ENCODE data around the gene RPS19BP1.

RPS19BP1 gene

DNA sequence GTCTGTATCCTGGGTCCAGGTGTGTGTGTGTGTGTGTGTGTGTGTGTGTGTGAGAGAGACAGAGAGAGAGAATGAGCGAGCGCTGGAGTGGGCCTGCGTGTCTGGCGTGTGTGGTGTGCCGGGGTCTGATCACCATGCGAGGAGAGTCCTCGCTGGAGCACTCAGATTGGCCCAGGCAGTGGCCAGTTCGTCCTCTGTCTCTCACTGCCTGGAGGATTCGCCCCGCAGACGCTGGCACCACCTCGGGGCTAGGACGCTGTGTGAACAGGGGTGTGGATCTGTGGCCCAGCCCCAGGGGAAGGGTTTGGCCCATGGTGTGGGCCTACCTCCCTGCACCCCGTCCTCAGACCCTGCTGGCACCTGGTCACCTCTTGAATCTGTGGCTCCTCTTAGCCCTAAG lies 26.4 kb upstream of the RPS19BP1 start:
- DNase-seq, result no peak

DNA sequence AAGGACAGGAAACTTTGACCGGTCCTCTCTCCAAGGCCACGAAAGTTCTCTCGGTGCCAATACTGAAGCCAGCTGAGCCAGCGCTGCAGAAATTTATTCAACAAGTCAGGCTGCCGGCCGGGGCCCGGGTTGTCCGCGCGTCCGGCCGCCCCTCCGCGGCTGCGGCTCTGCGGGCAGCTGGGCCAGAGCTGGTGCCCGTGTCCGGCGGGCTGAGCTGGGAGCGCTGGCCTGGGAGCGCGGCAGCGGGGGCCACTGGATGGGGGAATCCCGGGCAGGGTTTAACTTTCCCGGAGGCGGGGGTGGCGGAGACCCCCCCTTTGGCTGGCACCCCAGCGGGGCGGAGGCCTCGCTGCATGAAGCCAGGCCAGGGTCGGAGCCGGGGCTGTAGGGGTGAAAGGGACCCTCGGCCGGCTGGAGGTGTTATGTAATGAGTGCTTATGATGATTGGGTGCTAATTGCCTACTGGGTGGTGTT lies 25.7 kb upstream of the RPS19BP1 start:
- no peak for DNase-seq

DNA sequence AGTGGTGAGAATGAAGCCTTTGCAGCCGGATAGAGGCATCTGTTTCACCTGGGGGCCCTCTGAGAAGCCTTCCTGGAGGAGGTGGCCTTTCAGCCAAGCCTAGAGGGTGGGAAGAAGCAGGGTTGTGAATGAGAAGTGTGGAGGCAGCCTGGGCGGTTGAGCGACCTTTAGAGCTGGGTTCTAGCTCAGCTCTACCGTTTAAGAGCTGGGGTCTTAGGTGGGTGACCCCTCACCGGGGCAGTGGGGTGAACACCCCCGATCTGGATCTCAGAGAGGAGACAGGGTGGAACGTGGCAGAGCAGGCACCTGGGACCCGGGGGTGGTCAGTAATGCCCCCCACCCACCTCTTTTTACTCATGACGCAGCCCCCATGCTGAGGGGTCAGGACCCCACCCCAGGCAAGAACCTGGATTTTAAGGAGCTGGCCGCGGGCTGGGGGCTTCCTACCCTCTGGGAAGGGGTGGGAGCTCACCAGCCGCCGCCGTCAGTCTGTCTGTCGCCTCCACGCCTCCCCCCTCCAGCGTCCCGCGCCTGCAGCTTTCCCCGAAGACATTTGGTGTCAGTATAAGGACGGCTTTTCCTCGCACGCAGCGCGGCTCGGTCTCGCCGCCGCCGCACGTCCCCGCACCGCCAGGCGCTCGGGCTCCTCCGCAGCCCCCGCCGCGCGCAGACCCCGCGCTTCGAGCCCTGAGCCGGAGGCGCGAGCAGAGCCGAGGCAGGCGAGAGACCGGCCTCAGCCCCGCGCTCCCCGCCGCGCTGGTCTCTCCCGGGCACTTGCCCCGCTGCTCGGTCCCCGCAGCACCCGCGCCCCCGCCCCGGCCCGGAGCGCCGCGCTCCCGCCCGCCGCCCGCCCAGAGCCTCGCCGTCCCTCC lies 24.7 kb upstream of the RPS19BP1 start:
- peak; percentile 52 for DNase-seq

DNA sequence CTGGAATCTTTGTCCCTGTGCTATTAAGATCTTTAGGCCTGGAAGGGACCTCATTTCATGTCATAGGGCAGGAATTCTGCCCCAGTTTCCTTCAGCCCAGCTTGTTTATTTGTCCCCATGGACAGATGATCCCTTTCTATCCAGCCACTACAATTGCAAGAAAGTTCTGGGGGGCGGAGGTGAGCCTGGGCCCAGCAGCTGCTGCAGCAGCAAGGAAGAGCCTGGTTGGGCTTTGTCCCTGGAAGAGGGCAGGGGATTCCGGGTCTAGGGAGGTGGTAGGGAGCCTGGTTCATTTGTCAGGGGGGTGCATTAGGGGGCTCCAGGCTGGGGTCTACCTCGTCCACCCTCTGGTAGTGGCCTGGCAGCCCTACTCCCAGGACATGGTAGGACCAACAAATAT lies 21.6 kb upstream of the RPS19BP1 start:
- no peak for DNase-seq

DNA sequence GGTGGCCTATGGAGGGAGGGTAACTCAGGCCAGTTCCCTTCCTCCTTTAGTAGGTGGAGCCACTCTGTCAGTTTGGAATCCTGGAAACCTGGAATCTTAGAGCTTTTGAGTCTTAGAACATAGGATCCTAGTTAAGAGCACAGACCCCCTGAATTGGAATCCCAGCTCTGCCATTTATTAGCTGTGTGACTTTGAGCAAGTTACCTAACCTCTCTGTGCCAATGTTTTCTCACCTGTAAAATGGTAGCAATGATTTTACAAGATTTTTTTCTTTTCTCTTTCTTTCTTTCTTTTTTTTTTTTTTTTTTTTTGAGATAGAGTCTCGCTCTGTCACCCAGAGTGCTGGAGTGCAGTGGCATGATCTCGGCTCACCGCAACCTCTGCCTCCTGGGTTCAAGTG lies 20.9 kb upstream of the RPS19BP1 start:
- DNase-seq, result no peak

DNA sequence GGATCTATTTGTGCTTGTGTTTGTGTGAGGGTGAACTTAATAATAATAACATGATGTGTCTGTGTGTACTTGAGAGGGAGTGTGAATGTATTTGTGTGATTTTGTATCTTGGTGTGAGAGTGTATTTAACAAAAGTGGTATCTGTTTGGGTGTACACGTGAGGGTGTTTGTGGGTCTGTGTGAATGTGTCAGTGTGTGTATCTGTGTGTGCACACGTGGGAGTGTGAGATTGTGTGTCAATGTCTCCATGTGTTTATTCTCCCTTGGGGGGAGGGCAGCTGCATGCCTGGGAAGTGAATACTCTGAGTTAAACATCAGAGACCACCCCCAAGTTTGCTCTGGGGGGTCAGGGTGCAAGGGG lies 15.0 kb upstream of the RPS19BP1 start:
- no peak for DNase-seq

DNA sequence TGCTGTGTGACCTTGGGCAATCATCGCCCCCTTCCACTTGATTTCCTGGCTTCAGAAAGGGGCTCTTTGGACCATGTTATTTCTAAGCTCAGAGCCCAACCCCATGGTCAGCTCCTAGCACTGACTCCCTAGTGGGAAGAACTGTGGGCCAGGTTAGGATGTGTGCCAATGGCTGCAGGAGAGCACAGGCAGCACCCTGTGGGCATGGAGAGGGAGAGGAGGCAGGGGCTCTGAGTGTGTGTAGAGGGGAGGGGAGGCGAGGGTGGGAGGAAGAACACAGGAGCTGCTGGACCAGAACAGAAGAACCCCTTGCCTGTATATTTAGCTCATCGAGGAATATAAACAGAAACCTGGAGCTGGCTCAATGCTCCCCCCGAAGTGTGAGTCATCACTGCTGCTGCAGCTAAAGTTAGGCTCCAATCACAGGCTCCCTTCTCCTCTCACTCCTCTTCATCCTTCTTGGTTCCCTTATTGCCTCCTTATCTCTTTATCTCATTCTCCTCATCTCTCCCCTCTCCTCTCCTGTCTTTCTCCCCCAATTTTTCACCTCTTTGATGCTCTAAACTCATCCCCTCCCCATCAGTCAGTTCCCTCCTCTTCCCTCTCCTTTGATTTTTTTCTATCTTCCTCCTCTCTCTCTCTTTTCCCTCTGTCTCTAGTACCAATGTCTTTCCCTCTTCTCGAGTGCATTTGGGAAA lies 14.5 kb upstream of the RPS19BP1 start:
- DNase-seq, result peak; percentile 15

DNA sequence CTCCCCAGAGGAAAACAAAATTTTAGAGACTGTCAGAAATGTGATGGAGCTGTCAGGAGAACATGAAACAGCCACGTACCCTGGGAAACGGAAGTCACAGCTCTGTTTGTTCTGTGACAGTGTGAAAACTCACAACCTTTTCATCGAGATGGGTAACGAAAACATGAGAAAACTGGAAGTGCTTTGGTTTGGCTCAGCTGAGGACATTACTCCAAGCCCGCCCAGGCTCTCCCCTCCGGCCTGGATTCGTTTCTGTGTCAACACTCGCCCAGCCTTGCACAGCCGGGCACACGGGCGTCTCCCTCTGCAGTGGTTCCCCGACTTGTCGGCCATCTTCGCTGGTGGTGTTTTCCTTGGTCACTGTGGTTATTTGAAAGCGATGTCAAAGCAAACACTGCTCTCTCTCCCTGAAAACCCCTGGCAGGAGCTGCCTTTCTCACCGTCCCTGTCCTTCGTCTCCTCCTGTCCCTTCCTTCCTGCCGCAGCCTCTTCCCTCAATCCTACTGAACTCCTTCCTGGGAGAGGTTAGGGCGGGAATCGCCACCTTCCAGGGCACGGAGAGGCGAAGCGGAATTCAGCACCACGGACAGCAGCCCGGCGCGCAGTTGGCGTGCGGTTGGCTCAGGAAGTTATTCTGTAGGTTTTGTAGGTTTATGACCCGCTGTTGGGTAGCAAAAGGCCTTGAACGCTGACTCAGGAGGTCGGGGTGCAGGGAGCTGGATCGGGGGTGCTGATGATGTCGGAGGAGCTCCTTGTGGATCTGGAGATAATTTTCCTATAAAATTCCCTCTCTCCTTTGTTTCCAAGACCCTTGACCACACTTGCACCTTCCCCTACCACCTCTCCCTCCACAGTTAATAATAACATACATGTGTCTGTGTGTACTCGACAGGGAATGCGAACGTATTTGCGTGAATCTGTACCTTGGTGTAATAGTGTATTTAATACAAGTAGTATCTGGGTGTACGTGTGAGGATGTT lies 13.1 kb upstream of the RPS19BP1 start:
- no peak for DNase-seq

DNA sequence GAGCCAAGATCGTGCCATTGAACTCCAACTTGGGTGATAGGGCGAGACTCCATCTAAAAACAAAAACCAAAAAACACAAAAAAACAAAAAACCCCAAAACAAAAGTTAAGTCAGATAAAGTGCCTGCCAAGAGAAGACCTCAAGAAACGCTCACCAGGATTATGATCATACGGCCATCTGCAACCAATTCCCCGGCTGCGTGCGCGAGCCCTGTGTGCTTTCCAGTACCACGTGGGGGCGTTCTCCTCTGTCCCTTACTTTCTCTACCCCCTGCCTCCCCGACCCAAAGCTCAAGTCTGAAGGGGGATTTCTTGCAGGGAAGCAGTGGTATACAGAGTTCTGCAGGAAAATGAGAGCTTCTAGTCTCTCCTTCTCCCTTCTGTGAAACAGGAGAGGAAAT lies 10.5 kb upstream of the RPS19BP1 start:
- DNase-seq, result peak; percentile 72

DNA sequence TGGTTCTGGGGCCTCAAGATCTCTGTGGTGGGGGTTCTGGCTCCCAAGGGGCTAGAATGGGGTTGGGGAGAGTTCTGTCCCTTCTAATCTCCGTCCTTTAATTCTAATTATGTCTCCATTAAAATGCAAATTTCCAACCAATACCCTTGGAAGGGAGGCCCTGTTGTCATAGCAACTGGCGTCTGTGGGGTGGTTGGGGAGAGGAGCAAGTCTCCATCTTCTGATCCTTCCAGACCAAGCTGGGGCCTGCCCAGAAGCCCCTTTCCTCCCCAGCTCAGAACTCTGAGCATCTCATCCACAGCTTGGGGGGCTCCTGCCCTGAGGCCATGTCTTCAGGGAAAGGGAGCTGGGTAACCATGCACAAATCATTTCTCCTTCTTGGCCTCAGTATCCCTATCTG lies 5.4 kb upstream of the RPS19BP1 start:
- DNase-seq, result no peak

DNA sequence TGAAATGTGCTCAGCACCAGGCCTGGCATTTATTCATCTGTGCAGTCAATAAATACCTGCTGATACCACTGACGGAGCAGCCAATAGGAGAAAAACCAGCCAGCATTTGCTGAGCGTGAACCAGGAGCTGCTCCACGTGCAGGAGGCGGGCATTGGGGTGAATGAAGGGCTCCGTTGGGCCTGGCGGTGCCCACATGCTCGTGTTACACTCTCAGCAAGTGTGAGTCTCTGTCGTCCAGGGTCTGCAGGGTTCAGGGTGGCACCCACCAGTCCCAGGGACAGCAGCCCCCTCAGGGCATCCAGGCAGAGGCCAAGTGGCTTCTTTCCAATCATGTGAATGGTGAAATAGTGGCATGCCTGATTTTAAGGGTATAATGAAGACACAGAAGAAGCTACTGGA lies 4.2 kb upstream of the RPS19BP1 start:
- DNase-seq, result no peak

DNA sequence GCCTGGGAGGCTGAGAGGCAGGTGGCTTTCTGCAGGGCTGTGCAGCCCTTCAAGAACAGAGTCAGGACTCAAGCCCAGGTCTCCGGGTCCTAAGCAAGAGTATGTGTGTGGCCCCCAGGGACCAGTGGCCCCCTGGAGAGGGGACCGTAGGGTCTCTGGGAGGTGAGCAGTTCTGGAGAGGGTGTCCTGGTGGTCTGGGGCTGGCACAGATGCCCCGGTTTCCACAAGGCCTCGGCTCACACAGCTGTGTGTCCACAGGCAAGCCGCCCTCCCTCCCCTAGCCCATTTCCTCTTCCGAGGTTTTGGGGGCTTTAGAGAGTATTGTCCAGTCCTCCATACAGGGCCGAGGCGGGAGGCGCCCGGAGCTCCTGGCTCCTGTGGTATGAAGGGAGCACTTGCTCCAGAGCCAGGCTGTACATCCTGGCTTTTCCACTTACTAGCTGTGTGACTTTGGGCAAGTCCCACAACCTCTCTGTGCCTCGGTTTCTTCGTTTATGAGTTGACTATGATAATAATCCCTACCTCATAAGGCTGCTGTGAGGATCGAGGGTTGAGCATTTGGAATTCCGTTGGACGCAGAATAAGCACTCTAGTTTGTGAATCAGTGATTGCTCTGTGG lies 3.4 kb upstream of the RPS19BP1 start:
- DNase-seq, result no peak

DNA sequence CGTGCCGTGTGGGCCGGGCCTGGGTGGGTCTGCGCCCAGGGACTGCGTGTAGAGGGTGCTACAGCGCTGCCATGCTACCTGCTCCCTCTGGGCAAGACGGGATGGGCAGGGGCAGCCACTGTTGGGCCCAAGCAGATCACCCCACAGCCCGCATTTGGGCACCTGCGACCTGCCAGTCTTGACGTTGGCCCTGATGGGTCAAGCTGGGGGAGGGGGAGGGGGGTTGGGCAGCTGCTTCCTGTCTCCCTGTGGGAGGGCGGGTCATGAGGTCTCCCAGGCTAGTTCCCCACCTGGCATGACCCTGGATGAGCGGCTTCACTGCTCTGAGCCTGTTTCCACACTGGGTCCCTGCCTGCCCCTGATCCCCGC lies 2.8 kb upstream of the RPS19BP1 start:
- no peak for DNase-seq

DNA sequence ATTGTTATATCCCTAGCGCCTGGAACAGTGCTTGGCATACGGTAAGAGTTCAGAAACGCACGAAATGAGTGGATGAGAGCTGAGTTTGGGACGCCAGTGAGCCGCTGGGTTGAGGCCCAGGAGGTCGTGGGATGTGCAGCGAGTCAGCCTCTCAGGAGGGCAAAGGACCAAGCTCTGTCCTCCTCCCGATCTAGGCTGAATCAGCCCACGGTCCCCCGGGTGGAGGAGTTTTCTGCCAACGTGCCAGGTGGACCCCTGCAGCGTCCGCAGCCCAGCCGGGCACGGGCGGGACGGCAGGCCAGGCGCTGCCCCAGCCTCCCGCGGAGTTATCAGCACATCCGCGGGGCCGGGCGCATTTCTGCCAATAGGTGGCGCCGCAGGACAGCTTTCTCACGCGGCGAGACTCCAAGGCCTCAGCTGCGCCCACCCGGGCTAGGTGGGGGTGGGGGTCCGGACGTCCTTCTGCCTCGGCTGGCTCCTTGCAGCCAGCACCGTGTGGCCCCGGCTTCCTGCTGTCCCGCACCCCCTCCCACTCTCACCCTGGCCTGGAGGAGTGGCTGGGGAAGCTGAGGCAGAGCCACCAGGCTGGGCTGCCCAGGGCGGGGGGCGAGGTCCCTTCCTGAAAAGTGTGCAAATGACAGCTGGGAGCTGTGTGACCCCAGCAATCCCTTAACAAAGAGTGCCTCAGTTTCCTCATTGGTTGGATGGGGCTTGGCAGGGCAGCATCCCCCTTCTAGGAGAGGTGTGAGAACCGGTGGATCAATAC lies 2.2 kb upstream of the RPS19BP1 start:
- DNase-seq, result peak; percentile 86

DNA sequence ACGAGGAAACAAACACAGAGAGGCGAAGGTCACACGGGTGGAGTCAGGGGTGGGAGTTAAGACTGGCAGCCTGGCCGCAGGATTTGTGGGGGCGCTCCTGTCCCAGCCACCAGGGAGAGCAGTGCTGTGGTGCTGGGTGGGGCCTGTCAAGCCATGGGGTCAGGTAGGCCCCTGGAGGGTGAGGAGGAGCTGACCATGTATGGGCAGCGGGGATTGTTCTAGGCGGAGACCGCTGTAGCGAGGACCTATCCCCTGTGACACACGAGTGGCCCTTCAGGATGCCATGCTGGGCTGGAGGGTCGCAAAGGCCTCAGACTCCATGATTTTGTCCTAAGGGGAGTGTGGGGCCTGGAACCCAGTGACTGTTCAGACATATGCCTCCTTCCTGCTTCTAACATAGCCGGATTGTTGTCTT lies 1.6 kb upstream of the RPS19BP1 start:
- no peak for DNase-seq

DNA sequence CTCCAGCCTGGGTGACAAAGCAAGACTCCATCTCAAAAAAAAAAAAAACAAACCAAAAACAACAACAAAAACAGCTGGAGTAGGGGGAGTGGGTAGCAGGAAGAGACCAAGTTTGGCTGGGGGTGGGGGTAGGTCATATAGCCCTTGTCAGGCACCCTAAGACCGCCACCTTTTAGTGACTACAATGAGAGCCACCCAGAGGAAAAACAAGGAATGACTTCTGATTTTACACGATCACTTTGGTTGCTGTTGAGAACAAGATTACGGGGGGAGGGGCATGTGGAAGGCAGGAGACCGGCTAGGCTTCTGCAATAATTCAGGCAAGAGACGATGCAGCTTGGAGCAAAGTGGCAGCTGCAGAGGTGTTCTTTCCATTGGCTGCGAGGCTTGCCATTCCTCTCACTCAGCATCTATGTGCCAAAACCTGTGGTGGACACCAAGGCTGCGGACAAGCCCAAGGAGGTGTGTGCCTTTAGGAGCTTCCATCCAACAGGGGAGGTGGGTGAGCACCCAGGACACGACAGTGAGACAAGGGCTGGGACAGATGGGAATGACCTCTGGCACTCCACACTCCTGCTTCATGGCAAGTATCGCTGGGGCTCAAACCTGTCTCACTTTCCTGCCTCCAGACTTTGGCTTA lies 1.7 kb downstream of the RPS19BP1 start:
- DNase-seq, result peak; percentile 86

DNA sequence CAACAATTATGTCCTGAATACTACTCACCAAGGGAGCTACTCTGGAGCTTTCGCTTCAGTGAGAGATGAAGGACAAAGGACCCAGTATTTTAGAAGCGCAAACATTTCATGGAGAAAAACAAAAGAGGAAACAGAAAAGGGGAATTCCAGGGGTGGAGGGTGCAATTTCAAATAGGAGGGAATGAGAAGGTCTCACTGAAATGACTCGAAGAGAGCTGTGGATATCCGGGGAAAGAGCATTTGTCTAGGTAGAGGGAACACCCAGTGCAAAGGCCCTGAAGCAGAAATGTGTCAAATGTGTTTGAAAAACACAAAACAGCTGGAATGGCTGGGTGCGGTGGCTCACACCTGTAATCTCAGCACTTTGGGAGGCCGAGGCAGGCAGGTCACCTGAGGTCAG lies 2.4 kb downstream of the RPS19BP1 start:
- DNase-seq, result no peak

DNA sequence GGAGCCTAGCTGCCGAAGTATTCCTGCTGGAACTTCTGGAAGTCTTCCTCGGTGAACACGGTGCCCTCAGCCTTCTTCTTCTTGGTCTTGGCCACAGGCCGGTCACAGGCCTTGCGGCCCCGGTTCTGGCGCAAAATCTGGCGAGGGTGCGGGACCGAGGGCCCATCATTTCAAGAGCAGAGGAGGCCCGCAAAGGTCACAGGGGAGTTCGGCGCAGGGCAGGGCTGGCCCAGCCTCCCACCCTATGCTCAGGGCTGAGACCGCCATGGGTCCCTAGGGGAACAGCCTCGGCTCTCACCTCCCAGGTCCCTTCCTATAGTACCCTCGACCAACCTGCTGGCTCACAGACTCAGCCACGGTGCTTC lies 3.1 kb downstream of the RPS19BP1 start:
- DNase-seq, result no peak

DNA sequence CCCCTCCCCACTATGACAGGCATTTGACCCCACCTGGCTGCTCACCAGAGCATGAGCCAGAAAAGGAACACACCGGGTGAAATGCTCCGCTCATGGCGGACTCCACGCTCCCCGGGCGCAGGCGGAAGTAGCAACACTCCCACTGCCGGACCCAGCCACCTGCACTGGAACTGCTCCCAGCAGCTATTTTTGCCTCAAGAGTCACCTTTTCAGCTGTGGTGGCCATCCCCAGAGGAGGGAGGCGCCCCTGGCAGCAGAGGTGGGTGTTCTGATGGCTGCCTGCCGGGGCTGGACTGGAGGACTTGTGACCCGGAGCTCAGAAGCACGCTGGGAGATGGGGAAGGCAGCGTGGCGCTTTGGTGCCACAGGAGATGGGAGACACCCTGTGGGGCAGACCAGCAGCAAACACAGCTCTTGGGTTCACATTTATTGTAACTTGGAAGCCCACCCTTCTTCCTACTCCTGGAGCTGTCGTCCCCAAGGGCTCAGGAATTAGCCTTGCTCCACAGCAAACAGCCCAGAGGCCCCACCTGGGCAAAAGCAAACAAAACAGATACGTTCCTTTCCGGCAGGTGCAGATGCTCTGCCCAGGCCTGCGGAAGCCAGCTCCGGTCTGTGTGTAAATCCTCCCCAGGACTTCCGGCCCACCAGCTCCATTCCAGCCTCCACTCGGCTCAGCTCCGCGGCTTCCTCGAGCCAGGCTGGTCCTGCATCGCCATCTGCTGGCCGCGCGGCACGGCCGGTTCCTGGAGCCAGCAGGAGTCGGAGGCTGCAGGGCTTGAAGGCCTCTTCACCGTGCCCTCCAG lies 3.7 kb downstream of the RPS19BP1 start:
- DNase-seq, result peak; percentile 93

DNA sequence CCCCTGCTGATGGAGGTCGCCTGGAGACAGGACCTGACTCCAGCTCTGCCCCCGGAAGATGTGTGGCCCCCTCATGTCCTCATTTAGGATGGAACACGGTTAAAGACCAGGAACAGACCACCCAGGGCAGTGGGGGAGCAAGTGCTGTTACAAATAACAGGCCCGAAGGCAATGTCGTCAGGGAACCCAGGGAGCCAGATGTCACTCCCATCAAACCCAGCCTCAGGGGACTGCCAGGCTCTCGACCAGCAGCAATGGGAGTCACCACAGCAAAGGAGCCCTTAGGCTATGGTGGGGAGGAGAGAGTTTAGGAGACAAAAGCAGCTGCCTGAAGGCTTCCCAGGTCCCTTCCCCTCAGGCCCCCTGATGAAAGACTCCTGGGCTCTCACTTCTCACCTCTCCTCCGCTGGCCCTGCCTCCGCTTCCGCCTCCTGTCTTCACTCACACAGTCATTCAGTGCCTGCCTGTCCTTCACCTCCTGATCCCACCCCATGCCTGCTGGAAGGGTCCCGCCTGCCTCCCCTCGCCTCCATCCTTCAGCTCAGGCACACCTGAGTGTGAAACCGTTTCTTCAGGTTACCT lies 4.4 kb downstream of the RPS19BP1 start:
- DNase-seq, result no peak
